ENCODE data around the gene SMG5.

GRCh38 chr1:156260896-156261295, 21.7 kb downstream of the SMG5 start:
- TF ChIP-seq CTCF (IDR thresholded peaks at IDR 0.05; ENCODE audit: low read depth, low read length) (no peak), MAX (IDR thresholded peaks at IDR 0.05; ENCODE audit: low read depth, low read length) (no peak), POLR2A (IDR thresholded peaks at IDR 0.05; ENCODE audit: extremely low read depth, insufficient read length) (no peak), MYC (IDR thresholded peaks at IDR 0.05; ENCODE audit: low read depth, low read length) (no peak)

Data from NB4 (cell line).